ENCODE data around the gene NLRP1. TPM values are rescaled to one million over a fixed set of nuclear protein-coding genes. Genes with fewer than 3 reads are reported as not detected.

NLRP1 gene
- total and polyA plus RNA-seq, 12 donors: 6.1 to 88.9 (median 28.5) TPM

GRCh38 chr17:5472511-5472910, 111.8 kb downstream of the NLRP1 start:
- Histone ChIP-seq H3K9me3 (replicated peaks in 1 of 3) (no peaks in the 10 kb centered on the region), H3K27ac (no peak overlapping the region), H3K27me3 (no peaks in the 10 kb centered on the region), H3K36me3 (replicated peaks in 1 of 2) (peaks cover 0 to 54% of the 10 kb centered on the region in 2 donors), H3K4me3 (no peak overlapping the region), H3K4me1 (replicated peaks in 1 of 2) (peaks cover 6 to 13% of the 10 kb centered on the region in 2 donors)
- 84 to 88% (median 85%) methylated on average over 3 of the region's 3 CpGs for WGBS, 4 donors
- intact Hi-C loops (cut with DNase I): no loop called here
- TF ChIP-seq POLR2A (IDR thresholded peaks at IDR 0.05) (no peak), CTCF (IDR thresholded peaks at IDR 0.05) (no peak)
- DNase-seq: no peak

DNA sequence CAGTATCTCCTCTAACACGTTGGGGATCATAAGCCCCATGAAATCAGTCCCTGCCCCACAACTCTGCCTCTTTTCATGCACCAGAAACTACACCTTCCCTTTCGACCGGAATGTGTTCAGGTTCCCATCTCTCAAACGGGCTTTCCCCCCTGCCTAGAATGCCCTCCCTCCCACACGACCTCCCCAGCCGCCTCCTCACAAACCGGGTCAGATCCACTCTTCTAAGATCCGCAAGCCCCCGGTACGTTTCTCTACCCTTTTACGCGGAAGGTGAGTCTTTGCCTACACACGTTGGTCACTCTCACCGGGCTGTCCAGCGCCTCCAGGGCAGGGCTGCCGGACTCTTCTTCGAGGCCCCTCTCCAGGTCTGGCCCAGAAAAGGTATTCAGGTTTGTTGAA, 116.2 kb downstream of the NLRP1 start:
- Histone ChIP-seq H3K27me3 (no peaks in the 10 kb centered on the region), H3K4me1 (replicated peaks in 1 of 2) (peaks cover 7 to 21% of the 10 kb centered on the region in 2 donors), H3K36me3 (replicated peaks in 1 of 2) (peaks cover 0 to 10% of the 10 kb centered on the region in 2 donors), H3K9me3 (replicated peaks in 1 of 3) (no peaks in the 10 kb centered on the region), H3K4me3 (peak overlapping the region; percentile 76 to 90 (median 82)), H3K27ac (peak overlapping the region in 3 of 5 donors; percentile 16 to 82 (median 65))
- intact Hi-C loops (cut with DNase I): no loop called here
- no peak for DNase-seq
- TF ChIP-seq CTCF (IDR thresholded peaks at IDR 0.05): no peak
- TF ChIP-seq POLR2A (IDR thresholded peaks at IDR 0.05): no peak
- WGBS, 4 donors: 1% methylated on average over 17 of the region's 17 CpGs

DNA sequence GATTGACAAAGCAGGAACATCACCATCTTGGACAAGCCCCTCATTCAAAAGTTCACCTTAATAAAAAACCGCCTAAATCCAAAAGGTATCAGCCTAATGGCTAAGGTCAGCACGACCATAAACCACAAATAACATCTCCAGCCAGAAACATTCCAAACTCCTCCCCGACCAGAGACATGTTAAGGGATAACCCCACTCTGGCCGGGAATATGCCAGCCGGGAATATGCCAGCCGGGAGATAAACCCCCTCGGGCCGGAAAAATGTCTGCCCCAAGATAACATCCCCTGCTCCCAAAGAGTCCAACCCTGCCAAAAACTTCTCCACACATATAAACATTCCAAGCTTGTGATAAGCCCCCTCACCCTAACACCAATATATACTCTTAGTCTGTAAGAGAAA, 116.9 kb downstream of the NLRP1 start:
- H3K36me3 ChIP-seq (replicated peaks in 1 of 2): peaks cover 0 to 5% of the 10 kb centered on the region in 2 donors
- TF ChIP-seq CTCF (IDR thresholded peaks at IDR 0.05): no peak
- TF ChIP-seq POLR2A (IDR thresholded peaks at IDR 0.05): no peak
- peaks cover 7 to 21% of the 10 kb centered on the region in 2 donors for H3K4me1 ChIP-seq (replicated peaks in 1 of 2)
- no peaks in the 10 kb centered on the region for H3K27me3 ChIP-seq
- WGBS, 4 donors: 3 to 13% (median 7%) methylated on average over 6 to 8 of the region's 8 CpGs
- intact Hi-C loops (cut with DNase I): no loop called here
- no peak overlapping the region for H3K27ac ChIP-seq
- H3K9me3 ChIP-seq (replicated peaks in 1 of 3): no peaks in the 10 kb centered on the region
- H3K4me3 ChIP-seq: peak overlapping the region in 2 of 4 donors; percentile 76 to 90
- DNase-seq: no peak

DNA sequence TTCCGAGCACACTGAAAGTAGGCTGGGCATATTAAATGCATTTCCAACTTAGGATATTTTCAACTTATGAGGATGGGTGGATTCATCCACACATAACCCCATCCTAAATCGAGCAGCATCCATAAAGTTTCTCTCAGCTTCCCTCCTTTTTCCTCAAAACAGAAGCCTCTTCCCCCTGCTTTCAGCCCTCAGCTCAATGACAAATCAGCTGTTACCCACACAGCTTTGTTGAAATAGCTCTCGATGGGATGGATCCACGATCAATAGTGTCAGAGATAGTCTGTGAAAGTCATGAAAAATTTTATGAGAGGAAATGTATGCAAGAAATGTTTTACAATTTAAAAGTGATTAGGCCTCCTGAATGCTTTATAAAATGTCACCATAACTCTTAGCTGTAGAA, 118.0 kb downstream of the NLRP1 start:
- Histone ChIP-seq H3K36me3 (replicated peaks in 1 of 2) (peaks cover 0 to 4% of the 10 kb centered on the region in 2 donors), H3K9me3 (replicated peaks in 1 of 3) (no peaks in the 10 kb centered on the region), H3K4me1 (replicated peaks in 1 of 2) (peaks cover 7 to 21% of the 10 kb centered on the region in 2 donors), H3K27ac (no peak overlapping the region), H3K4me3 (no peak overlapping the region), H3K27me3 (no peaks in the 10 kb centered on the region)
- WGBS, 4 donors: 90 to 92% (median 92%) methylated on average over 4 of the region's 4 CpGs
- no peak for DNase-seq
- intact Hi-C loops (cut with DNase I): no loop called here
- TF ChIP-seq CTCF (IDR thresholded peaks at IDR 0.05) (no peak), POLR2A (IDR thresholded peaks at IDR 0.05) (no peak)

Data from adrenal gland (tissue), 12 donors.